ENCODE data around the gene ITPKA.

ITPKA gene

GRCh38 chr15:41511331-41511898 lies 17.7 kb downstream of the ITPKA start:
- DNase-seq (ENCODE audit: low spot score), result no peak

DNA sequence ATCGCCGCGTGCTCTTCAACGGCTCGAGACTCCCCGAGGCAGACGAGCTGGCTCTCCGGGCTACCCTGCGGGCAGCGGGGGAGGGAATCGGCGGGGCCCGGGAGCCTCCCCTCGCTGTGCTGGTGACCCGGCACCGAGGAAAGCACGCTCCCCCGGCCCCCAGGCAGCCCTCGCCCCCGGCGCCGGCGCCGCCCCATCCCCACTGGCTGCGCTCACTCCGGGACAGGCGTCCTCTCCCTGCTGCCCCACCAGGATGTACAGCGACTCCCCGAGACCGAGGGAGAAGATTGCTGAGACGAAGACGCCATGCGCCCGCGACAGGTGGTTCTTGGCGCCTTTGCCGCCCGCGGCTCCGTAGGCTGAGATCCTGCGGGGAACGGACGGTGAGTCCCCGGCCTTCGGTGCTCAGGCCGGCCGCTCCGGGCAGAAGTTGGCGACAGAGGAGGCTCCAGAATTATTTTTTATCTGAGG lies 18.3 kb downstream of the ITPKA start:
- DNase-seq (ENCODE audit: low spot score), result no peak

DNA sequence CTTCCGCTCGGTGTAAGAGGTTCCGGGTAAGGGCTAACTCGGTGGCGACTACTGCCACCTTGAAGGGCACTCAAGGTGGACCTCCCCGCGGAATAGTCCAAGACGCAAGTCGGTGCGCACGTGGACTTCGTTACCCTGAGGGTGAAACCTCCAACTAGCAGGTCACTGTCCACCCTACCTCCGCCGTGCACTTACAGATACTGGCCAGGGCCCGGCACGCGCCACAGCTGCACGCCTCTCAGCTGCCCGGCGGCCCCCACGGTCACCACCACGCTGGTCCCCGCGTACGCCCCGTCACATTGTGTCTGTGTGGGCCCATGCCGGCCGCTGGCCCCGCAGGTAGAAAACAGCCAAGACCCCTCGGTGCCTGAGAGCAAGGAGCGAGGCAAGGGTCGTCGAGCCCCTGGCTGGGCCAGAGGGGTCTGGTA lies 18.9 kb downstream of the ITPKA start:
- no peak for DNase-seq (ENCODE audit: low spot score)

DNA sequence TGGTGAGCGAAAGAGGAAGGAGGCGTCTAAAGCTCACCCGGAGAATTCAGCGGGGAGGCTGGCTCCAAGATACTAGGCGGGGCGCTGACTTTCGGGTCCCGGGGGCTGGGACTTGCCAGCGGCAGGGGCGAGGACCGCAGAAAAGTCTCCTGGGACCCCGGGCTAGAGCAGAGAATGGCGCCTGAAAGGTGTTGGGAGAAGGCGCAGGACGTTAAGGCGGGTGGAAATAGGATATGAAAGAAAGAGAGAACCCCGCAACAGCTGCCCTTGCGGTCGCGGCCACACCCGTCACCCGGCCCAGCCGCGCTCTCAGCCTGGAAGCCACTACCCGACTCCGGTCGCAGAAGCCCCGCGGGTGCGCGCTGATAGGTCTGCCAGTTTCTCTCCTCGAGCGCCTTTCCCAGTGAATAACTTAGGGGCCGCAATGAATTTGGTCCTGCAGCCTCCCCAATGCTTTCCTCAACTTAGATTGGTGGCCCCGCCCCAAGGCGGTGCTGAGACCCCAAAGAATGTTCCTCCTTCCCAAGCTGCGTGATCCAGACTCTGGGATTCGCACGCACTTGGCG lies 19.3 kb downstream of the ITPKA start:
- no peak for DNase-seq (ENCODE audit: low spot score)

DNA sequence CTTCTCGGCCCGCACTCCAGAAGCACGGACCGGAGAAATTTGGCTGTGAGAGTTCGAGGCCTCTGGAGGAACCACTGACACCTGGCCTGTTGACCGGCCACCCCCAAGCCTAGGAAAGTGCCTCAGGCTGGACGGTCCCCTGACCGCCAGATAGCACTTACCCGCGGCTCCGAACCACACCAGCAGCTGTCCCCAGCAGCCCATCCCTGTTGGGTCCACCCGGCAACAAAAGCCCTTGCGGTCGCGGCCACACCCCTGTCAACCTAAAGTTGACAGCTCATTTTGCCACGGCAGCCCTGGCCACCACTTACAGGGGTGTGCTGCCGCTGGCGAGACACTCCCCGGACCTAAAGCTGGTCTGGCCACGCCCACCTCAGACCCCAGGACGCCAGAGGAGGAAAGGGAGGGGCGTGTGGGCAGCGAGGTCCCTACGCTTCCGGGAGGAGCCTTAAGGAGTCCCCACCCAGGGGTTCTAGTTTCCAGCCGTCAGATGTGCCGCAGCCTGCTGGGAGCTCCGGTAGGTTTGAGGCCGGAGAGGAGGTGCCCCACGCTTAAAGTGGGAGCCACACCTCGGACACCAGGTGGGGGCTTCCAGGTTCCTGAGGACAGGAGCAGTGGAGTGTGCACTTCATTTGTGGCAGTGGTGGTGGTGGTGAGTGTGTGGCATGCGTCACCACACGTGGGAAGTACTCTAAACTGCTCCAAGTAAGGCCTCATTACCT lies 20.0 kb downstream of the ITPKA start, which contains the start of gene LTK:
LTK (minus strand) TSS at position 322 of the 722 bp plus-strand sequence; CDS start at position 204, 118 bp downstream.
- DNase-seq (ENCODE audit: low spot score), result no peak

DNA sequence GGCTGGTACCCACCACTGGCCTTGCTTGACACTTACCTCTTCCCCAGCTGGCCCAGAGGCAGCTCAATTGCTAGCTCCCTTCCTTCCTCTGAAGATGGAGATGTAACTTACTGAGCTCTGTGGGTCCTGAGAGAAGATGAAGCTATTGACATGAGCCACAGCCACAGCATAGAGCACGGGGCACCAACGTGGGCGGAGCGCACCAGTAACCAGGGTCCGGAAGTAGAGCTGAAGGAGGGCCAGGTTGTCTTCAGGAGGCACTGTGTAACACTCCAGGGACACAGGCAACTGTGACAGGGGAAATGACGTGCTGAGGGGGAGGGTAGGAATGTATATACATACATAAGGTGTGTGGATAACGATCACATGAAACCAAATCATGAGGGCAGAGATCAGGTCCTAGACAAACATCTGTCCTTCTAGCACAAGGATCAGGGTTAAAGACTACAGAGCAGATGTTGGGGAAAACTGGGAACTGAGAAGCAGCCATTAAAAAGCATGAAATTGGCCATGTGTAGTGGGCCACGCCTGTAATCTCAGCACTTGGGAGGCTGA lies 24.3 kb downstream of the ITPKA start:
- DNase-seq (ENCODE audit: low spot score), result no peak

- no peak for DNase-seq (ENCODE audit: low spot score)
These were observed 27.0 kb downstream of the ITPKA start for GRCh38 chr15:41520636-41521035.

GRCh38 chr15:41521614-41522013 lies 27.9 kb downstream of the ITPKA start:
- no peak for DNase-seq (ENCODE audit: low spot score)

DNA sequence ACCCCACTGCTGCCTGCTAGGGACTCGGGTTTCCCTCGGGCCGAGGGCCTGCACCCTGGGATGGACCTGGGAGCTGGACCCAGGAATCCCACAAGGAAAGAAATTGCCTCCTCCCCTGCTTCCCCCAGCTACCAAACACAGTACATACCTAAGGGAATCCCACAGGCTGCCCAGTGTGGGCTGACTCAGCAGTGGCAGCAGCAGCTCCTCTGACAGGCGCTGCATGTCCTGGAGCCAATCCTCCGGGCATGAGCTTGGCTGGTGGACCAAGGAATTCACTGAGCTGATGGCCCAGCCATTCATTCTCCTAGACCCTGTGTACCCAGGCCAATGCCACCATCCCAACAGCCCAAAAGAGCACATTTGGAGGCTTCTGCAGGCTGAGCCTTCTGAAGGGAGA lies 29.4 kb downstream of the ITPKA start:
- DNase-seq (ENCODE audit: low spot score), result no peak

DNA sequence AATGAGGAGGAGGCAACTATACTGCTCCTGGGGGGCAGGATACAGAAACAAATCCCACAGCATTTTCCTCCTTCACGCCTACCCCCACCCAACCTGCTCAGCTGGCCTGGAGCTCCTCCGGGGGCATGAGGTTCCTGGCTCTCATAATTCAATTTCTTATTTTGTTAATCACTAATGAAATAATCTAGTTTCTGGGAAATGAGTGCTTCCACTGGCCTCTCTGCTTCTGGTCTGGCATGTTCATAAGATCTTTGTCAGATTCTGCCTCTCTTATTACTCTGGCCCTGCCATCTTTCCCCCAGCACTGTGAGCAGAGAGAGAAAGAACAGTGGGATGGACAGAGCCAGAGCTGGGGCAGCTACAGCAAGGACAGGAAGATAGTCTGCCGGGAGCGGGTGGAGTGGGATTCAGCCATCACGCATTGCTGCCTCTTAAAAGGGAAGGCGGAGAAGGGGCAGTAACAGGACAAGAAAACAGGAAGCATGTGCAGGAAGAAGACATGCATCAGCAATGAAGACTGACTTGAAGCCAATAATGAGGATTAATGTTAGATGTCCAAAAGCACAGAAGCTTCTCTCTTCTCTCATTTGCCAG lies 36.8 kb downstream of the ITPKA start:
- DNase-seq (ENCODE audit: low spot score), result no peak

DNA sequence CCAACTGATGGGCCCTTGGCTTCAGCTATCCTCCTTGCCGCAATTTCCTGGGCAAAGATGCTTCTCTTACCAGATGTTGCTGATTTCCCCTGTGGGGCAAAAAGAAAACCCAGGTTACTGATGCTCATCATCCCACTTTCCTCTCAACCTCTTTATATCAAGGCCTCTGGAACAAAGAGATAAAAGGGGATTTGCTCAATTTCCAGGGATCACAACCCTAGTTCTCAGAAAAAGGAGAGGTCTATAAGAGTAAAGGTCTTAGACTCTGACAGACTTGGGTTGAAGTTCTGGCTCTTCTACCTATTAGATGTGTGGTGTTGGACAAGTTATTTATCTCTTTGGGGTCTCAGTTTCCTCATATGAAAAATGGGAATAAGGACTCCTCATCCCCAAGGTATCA lies 41.9 kb downstream of the ITPKA start:
- DNase-seq (ENCODE audit: low spot score), result no peak

DNA sequence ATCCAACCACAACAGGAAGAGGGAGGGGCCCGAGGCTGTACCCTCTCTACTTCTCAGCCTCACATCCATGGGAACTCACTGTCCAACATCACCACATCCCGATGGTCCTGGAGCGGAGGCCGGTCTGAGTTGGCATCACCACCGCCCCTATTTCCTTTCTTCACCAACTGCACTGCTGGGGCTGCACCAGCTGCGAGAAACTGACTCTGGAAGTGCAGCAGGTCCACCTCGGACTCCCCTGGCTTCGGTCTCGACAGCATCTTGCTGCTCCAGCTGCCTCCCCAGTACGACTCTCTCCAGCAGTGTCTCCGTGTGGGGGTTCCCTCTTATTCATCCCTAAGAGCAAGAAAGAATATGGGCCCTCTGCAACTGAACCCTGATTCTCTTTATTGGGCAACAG lies 43.2 kb downstream of the ITPKA start:
- no peak for DNase-seq (ENCODE audit: low spot score)

- no peak for DNase-seq (ENCODE audit: low spot score)
These were observed 49.8 kb downstream of the ITPKA start for GRCh38 chr15:41543521-41543870.

DNA sequence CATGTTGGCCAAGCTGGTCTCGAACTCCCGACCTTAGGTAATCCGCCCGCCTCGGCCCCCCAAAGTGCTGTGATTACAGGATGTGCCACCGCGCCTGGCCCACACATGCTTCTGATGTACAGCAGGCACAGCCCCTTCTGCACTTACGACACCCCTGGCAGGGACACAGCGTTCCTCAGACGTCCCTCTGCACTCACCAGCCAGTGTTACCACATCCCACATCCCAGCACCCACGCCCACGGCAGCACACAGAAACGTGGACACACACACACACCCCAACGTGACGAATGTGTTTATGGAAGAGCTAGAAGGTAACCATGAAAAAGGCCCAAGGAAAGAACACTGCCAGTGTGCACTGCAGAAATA lies 51.0 kb downstream of the ITPKA start:
- DNase-seq (ENCODE audit: low spot score), result no peak

DNA sequence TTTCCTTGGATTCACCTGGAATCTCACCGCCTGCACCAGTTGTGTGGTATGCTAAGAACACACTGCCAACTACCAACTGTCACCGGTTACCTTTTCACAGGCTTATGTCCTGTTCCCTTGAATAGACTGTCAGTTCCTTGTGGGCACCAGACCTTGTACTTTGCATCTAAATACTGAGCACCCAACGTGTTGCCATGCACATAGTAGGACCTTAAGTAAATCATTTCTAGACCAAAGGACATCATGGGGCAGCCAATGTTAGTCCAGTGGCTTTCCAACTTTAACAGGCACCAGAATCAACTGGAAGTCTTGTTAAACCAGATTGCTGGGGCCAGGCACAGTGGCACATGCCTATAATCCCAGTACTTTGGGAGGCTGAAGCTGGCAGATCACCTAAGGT lies 51.5 kb downstream of the ITPKA start:
- DNase-seq (ENCODE audit: low spot score), result no peak

DNA sequence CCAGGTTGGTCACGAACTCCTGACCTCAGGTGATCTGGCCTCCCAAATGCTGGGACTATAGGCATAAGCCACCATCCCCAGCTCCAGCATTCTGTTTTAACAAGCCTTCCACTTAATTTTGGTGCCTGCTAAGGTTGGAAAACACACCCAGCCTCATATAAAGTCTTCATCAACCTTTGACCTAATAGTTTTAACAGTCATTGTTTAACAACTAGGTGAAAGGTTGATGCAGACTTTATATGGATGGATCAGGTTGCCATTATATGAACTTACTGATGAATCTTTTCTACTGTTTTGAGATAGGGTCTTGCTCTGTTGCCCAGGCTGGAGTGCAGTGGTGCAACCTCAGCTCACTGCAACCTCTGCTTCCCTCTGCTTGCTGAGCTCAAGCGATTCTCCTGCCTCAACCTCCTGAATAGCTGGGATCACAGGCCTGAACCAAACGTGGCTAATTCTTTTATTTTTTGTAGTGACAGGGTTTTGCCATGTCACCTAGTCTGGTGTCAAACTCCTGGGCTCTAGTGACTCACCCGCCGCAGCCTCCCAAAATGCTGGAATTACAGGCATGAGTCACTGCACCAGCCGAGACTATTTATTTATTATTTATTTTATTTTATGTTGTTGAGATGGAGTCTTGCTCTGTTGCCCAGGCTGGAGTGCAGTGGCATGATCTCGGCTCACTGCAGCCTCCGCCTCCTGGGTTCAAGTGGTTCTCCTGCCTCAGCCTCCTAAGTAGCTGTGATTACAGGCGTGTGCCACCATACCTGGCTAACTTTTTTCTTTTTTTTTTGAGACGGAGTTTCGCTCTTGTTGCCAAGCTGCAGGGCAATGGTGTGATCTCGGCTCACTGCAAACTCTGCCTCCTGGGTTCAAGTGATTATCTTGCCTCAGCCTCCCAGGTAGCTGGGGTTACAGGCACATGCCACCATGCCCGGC lies 53.4 kb downstream of the ITPKA start:
- DNase-seq (ENCODE audit: low spot score), result no peak

- no peak for DNase-seq (ENCODE audit: low spot score)
These were observed 56.5 kb downstream of the ITPKA start for GRCh38 chr15:41550066-41550775.

Data from CD4-positive, alpha-beta T cell treated with Interleukin-15 for 4 hours (primary cell).